Measurements from ENCODE around the gene TAC4. TPM values are rescaled to one million over a fixed set of nuclear protein-coding genes. Genes with fewer than 3 reads are reported as not detected.

The TAC4 gene
- total and polyA plus RNA-seq, 9 of the 15 experiments (the other 6 are each of a cell fraction or from before 2014, with no cell fraction given) = 0.17 TPM; not detected in 8

- peaks cover 92% of the 10 kb centered on the region for H3K36me3 ChIP-seq (ENCODE audit: control insufficient read depth, insufficient read depth, low read length)
- FAIRE-seq = no peak
- ChIA-PET POLR2A (no interaction called here), CTCF (ENCODE audit: low intra/inter-chr PET ratio) (no interaction called here)
- 92% methylated on average over 5 of the region's 5 CpGs for WGBS (ENCODE audit: insufficient coverage, low coverage, missing lambda C conversion rate)
- H3K4me2 ChIP-seq (ENCODE audit: insufficient read depth, low read length) = no peak overlapping the region
- H4K20me1 ChIP-seq (replicated peaks; ENCODE audit: control insufficient read depth, insufficient read depth, low read length) = no peaks in the 10 kb centered on the region; the same call in 1 of the 2 replicates
- intact Hi-C loops (cut with micrococcal nuclease) = no loop called here
- H3K27me3 ChIP-seq (ENCODE audit: control insufficient read depth in 2 of 2, insufficient read depth in 2 of 2, low read length in 2 of 2) = no peaks in the 10 kb centered on the region
- no peak overlapping the region for H3K27ac ChIP-seq (ENCODE audit: extremely low read depth, low read depth, low read length)
- in situ Hi-C loops (cut with MboI) = no loop called here
- no TSS peak for BruUV-seq (replicated peaks)
- no peak for ATAC-seq
- H2AFZ ChIP-seq (ENCODE audit: low read depth, low read length) = no peak overlapping the region
- no peak overlapping the region for H3K9ac ChIP-seq (ENCODE audit: insufficient read depth in 1 of 2, low read depth in 2 of 2, low read length in 2 of 2)
- no peaks in the 10 kb centered on the region for H3K9me1 ChIP-seq (ENCODE audit: control insufficient read depth, insufficient read depth, low read length)
- H3K9me3 ChIP-seq (replicated peaks; ENCODE audit: control insufficient read depth, insufficient read depth, low read depth, low read length) = no peaks in the 10 kb centered on the region
- peaks cover 0 to 4% of the 10 kb centered on the region in 2 experiments; a peak in 2 of 5 replicates for H3K4me1 ChIP-seq (replicated peaks in 1 of 2; ENCODE audit: control insufficient read depth in 2 of 2, insufficient read depth in 2 of 2, low read length in 2 of 2)
- DNase-seq (ENCODE audit: extremely low read depth in 1 of 4, low spot score in 3 of 4) = no peak
- 0 out of 3 replicates have a peak, but pooled peaks cover 3% of the 10 kb centered on the region for H3K79me2 ChIP-seq (ENCODE audit: control insufficient read depth, insufficient read depth, low read length)
- no peak overlapping the region for H3K4me3 ChIP-seq
- TF ChIP-seq ZNF24 (IDR thresholded peaks at IDR 0.05) (no peak), ZNF274 (IDR thresholded peaks at IDR 0.05; ENCODE audit: borderline replicate concordance, low read depth, low read length) (no peak), SREBF1 (IDR thresholded peaks at IDR 0.05; ENCODE audit: borderline replicate concordance, low read depth, low read length) (no peak), RBBP5 (IDR thresholded peaks at IDR 0.05; ENCODE audit: borderline replicate concordance, insufficient read depth, low read length, poor library complexity, severe bottlenecking) (no peak), HEY1 (CRISPR knock-in tag; IDR thresholded peaks at IDR 0.05; ENCODE audit: borderline replicate concordance) (no peak), ZNF311 (CRISPR knock-in tag; IDR thresholded peaks at IDR 0.05) (no peak), ZNF518B (CRISPR knock-in tag; IDR thresholded peaks at IDR 0.05) (no peak), CTCF (IDR thresholded peaks at IDR 0.05 in 2 of 3, conservative IDR thresholded peaks at IDR 0.05 in 1 of 3; ENCODE audit: insufficient read depth in 2 of 3, low read depth in 1 of 3, low read length in 3 of 3) (no peak), ATF4 (CRISPR knock-in tag; IDR thresholded peaks at IDR 0.05) (no peak), TSC22D4 (tag; IDR thresholded peaks at IDR 0.05) (no peak)
- TF ChIP-seq, protein P1, sequence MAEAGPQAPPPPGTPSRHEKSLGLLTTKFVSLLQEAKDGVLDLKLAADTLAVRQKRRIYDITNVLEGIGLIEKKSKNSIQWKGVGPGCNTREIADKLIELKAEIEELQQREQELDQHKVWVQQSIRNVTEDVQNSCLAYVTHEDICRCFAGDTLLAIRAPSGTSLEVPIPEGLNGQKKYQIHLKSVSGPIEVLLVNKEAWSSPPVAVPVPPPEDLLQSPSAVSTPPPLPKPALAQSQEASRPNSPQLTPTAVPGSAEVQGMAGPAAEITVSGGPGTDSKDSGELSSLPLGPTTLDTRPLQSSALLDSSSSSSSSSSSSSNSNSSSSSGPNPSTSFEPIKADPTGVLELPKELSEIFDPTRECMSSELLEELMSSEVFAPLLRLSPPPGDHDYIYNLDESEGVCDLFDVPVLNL (CRISPR knock-in tag; IDR thresholded peaks at IDR 0.05; ENCODE audit: low read depth) = no peak
These were observed 28.7 kb downstream of the TAC4 start for GRCh38 chr17:49819138-49819537.

Data from K562 (cell line).